Activated T-cell treated with anti-CD3 and anti-CD28 coated beads for 24 hours (primary cell): ENCODE data around the gene MYBPC2.
"Not testable (repeated sequence)": the region's sequence is repeated elsewhere in the genome, so short reads cannot be mapped to it uniquely, and the experiment has no call there.

Source experiments
- DNase-seq: peaks from one replicate; pipeline ENCODE4 v3.0.0-alpha.2; 2020; ENCODE audit warnings: low read depth

The MYBPC2 gene

GRCh38 chr19:50432221-50433028, at the start of gene MYBPC2:
Gene MYBPC2, plus strand, starts transcription at chr19:50432892. Its CDS starts 62 bp downstream, at chr19:50432954.
- no peak for DNase-seq

GRCh38 chr19:50383001-50383851, 49.5 kb upstream of the MYBPC2 start:
- DNase-seq: no peak

GRCh38 chr19:50383852-50384684, 48.6 kb upstream of the MYBPC2 start, which contains the start of gene POLD1:
Gene POLD1, plus strand, starts transcription at chr19:50384347. Its CDS starts 14,505 bp downstream, at chr19:50398852.
- peak; percentile 99 for DNase-seq

- DNase-seq: no peak
Measured at GRCh38 chr19:50384685-50385535, 47.8 kb upstream of the MYBPC2 start.

GRCh38 chr19:50387176-50387867, 45.4 kb upstream of the MYBPC2 start:
- DNase-seq: no peak

GRCh38 chr19:50387868-50388245, 44.8 kb upstream of the MYBPC2 start:
- no peak for DNase-seq

- not testable (repeated sequence) for DNase-seq
Measured at GRCh38 chr19:50390295-50390694, 42.4 kb upstream of the MYBPC2 start.

GRCh38 chr19:50390952-50391351, 41.7 kb upstream of the MYBPC2 start:
- DNase-seq: not testable (repeated sequence)

GRCh38 chr19:50392759-50393158, 39.9 kb upstream of the MYBPC2 start:
- DNase-seq: no peak

- no peak for DNase-seq
Measured at GRCh38 chr19:50393589-50393988, 39.1 kb upstream of the MYBPC2 start.

- DNase-seq: no peak
Measured at GRCh38 chr19:50394017-50394416, 38.7 kb upstream of the MYBPC2 start.

GRCh38 chr19:50398675-50399367, 33.9 kb upstream of the MYBPC2 start:
- no peak for DNase-seq

- no peak for DNase-seq
Measured at GRCh38 chr19:50399368-50399745, 33.3 kb upstream of the MYBPC2 start.

GRCh38 chr19:50401605-50402450, 30.9 kb upstream of the MYBPC2 start:
- no peak for DNase-seq

GRCh38 chr19:50402544-50403301, 30.0 kb upstream of the MYBPC2 start:
- no peak for DNase-seq

- DNase-seq: no peak
Measured at GRCh38 chr19:50406156-50406820, 26.4 kb upstream of the MYBPC2 start.

GRCh38 chr19:50406829-50407228, 25.9 kb upstream of the MYBPC2 start:
- DNase-seq: no peak

GRCh38 chr19:50409347-50409746, 23.3 kb upstream of the MYBPC2 start:
- DNase-seq: no peak
